Peyer's patch (tissue), 4 donors: ENCODE measurements around the gene TMEM158. TPM values are rescaled to one million over a fixed set of nuclear protein-coding genes. Genes with fewer than 3 reads are reported as not detected.

Source experiments
- DNase-seq, 3 donors: peaks; one replicate each; pipeline ENCODE4 v3.0.0-alpha.2; 2017 to 2019
- H3K27ac ChIP-seq, 4 donors: fragments of 200-600 bp; sonication (generic); one replicate each; pipeline ENCODE4 v1.5.1; 2016 to 2019
- H3K27me3 ChIP-seq, 2 donors: fragments of 200-600 bp; sonication (generic); one replicate each; pipeline ENCODE4 v1.5.1; 2019
- H3K36me3 ChIP-seq, 3 donors: fragments of 200-600 bp; sonication (generic); one replicate each; pipeline ENCODE4 v1.5.1; 2016 to 2019
- H3K4me1 ChIP-seq, 4 donors: fragments of 200-600 bp; sonication (generic); one replicate each; pipeline ENCODE4 v1.5.1; 2016 to 2019
- H3K4me3 ChIP-seq, 4 donors: fragments of 200-600 bp; sonication (generic); 1 replicate in 3 of 4; 2 replicates in 1 of 4; pipeline ENCODE4 v1.5.1; 2016 to 2019; ENCODE audit warnings: mild to moderate bottlenecking in 1 of 4
- H3K9me3 ChIP-seq, 4 donors: fragments of 200-600 bp; sonication (generic); one replicate each; pipeline ENCODE4 v1.5.1; 2016 to 2019; ENCODE audit warnings: mild to moderate bottlenecking in 1 of 4
- POLR2A ChIP-seq, 2 donors: fragments of 450-650 bp; IDR thresholded peaks; one replicate each; pipeline ENCODE4 v1.5.1; 2017; ENCODE audit warnings: antibody characterized with exemption in 2 of 2, mild to moderate bottlenecking in 2 of 2, moderate library complexity in 2 of 2
- total RNA-seq, 4 donors: library from RNA; depleted of rRNA; stranded (reverse); fragments of >200 nt; gene quantifications; one replicate each; pipeline ENCODE4 v1.1.0, GENCODE V29; 2016
- TF ChIP-seq, protein P1 (sequence below), 6 experiments: fragments of 450-650 bp in 4 of 6; fragments of 200-600 bp in 2 of 6; sonication (generic) in 1 of 6; IDR thresholded peaks; one replicate each; pipeline ENCODE4 v1.5.1; 2017 to 2019; ENCODE audit warnings: antibody characterized with exemption in 6 of 6, mild to moderate bottlenecking in 3 of 6, moderate library complexity in 1 of 6

The TMEM158 gene
- total RNA-seq, 4 donors from 2014 or later = 0.40 to 5.0 (median 1.8) TPM

DNA sequence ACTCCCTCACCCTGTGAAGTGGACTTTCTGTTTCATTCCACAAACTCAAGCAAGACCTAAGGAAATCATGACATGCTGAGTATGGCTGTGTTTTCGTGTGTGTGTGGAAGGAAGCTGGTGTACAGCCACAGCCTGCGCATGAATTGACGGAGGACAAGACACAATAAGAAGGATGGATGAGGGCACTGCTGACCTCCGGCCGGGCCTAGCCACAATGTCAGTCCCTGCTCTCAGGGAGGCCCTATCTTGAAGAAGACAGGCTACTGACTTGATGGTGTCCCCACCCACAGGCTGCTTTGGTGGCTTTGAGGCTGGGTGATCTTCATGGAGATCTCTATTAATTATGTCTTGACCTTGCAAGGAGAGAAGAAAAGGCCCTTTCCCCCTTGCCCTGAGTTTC, 40.6 kb downstream of the TMEM158 start:
- TF ChIP-seq POLR2A (IDR thresholded peaks at IDR 0.05) = no peak
- TF ChIP-seq, protein P1, sequence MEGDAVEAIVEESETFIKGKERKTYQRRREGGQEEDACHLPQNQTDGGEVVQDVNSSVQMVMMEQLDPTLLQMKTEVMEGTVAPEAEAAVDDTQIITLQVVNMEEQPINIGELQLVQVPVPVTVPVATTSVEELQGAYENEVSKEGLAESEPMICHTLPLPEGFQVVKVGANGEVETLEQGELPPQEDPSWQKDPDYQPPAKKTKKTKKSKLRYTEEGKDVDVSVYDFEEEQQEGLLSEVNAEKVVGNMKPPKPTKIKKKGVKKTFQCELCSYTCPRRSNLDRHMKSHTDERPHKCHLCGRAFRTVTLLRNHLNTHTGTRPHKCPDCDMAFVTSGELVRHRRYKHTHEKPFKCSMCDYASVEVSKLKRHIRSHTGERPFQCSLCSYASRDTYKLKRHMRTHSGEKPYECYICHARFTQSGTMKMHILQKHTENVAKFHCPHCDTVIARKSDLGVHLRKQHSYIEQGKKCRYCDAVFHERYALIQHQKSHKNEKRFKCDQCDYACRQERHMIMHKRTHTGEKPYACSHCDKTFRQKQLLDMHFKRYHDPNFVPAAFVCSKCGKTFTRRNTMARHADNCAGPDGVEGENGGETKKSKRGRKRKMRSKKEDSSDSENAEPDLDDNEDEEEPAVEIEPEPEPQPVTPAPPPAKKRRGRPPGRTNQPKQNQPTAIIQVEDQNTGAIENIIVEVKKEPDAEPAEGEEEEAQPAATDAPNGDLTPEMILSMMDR (IDR thresholded peaks at IDR 0.05) = no peak
- DNase-seq = no peak
- no peaks in the 10 kb centered on the region for H3K27me3 ChIP-seq
- no peaks in the 10 kb centered on the region for H3K9me3 ChIP-seq
- H3K4me1 ChIP-seq = peaks cover 0 to 3% (median 0%) of the 10 kb centered on the region in 4 donors
- H3K4me3 ChIP-seq = no peak overlapping the region
- H3K36me3 ChIP-seq = no peaks in the 10 kb centered on the region
- no peak overlapping the region for H3K27ac ChIP-seq

DNA sequence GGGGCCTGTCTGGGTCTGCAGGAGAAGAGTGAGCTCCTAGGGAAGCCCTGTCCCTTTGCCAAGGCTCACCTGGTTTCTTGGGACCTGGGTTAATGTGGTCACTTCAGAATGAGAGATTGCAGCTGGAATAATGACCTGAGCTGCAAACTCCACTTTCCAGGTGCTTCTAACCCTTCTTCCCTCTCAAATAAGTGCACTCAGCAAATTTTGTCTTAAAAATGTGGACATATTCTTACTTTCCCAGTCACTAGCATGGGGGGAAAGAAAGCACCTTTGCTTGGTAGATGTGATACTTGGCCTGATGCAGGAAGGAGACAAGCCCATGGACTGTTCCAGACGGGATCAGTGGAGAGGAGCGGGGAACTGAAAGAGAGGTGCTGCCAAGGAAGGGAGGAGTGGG, 41.0 kb downstream of the TMEM158 start:
- H3K4me3 ChIP-seq = no peak overlapping the region
- TF ChIP-seq, protein P1 (IDR thresholded peaks at IDR 0.05) = no peak
- TF ChIP-seq POLR2A (IDR thresholded peaks at IDR 0.05) = no peak
- no peaks in the 10 kb centered on the region for H3K27me3 ChIP-seq
- H3K36me3 ChIP-seq = no peaks in the 10 kb centered on the region
- H3K27ac ChIP-seq = no peak overlapping the region
- peaks cover 0 to 3% (median 0%) of the 10 kb centered on the region in 4 donors for H3K4me1 ChIP-seq
- DNase-seq = no peak
- H3K9me3 ChIP-seq = no peaks in the 10 kb centered on the region

DNA sequence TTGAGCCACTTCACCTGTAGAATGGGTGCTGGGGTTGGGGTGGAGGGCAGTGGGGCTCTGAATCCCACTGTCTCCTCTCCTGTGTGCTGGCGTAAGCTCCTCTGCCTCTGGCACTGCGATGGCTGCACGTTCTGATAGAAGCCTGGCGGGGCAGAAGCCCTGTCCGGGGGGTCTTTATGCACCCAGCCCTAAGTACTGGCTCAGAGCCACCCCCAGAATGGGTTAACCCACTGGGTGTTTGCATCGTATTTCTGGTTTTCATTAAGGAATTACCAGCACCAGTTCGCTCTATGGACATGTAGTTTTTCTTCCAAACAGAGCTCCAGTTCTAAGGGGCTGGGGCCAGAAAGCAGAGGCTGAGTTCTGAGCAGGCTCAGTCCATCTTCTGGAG, 42.2 kb downstream of the TMEM158 start:
- H3K36me3 ChIP-seq = no peaks in the 10 kb centered on the region
- H3K9me3 ChIP-seq = no peaks in the 10 kb centered on the region
- no peak overlapping the region for H3K4me3 ChIP-seq
- no peak for TF ChIP-seq POLR2A (IDR thresholded peaks at IDR 0.05)
- TF ChIP-seq, protein P1 (IDR thresholded peaks at IDR 0.05) = no peak
- H3K27me3 ChIP-seq = no peaks in the 10 kb centered on the region
- H3K27ac ChIP-seq = no peak overlapping the region
- H3K4me1 ChIP-seq = peaks cover 0 to 3% (median 0%) of the 10 kb centered on the region in 4 donors
- no peak for DNase-seq

DNA sequence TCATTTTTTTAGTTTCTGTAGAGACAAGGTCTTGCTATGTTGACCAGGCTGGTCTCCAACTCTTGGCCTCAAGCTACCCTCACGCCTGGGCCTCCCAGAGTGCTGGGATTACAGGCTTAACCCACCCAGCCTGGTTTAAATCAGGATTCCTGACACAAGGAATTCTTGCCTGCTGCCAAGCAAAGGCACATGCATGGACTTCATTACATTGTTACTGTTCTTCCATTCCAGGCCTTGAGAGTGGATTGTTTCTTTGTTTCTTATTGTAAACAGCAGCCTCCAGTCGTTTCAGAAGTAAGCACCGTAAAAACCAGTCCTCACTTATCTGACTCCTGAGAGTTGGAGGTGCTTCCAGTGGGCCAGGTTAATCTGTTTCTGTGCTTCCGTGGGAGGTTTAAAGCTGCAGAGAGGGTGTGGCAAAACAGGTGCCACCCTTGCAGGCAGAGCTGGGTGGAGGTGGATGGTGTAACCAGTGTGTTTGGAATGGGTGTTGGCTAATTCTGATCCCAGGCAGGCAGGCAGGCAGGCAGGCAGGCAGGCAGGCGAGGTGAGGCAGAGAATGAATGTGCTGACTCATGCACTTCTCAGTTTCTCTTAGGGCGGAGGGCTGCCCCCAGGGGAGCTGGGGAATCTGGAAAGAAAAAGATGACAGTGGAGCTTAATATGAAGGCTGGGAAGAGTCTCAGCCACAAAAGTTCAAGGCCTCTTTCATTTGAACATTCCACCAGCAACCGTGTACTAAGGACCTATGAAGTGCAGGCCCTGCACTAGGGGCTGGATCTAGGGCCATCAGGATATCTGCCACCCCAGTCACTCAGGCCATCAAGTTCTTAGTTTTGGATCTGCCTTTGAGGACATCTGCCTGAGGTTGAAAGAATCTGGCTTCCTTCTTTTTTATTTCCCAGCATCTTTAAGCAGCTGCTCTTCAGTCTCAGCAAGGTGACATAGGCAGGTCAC, 42.9 kb downstream of the TMEM158 start:
- TF ChIP-seq, protein P1 (IDR thresholded peaks at IDR 0.05) = no peak
- Histone ChIP-seq H3K27me3 (no peaks in the 10 kb centered on the region), H3K4me3 (no peak overlapping the region), H3K9me3 (no peaks in the 10 kb centered on the region), H3K4me1 (peaks cover 0 to 3% (median 0%) of the 10 kb centered on the region in 4 donors), H3K36me3 (no peaks in the 10 kb centered on the region), H3K27ac (peak overlapping the region in 2 of 4 donors; percentile 24 to 60)
- DNase-seq = peak in 2 of 3 donors; percentile 65 to 71

DNA sequence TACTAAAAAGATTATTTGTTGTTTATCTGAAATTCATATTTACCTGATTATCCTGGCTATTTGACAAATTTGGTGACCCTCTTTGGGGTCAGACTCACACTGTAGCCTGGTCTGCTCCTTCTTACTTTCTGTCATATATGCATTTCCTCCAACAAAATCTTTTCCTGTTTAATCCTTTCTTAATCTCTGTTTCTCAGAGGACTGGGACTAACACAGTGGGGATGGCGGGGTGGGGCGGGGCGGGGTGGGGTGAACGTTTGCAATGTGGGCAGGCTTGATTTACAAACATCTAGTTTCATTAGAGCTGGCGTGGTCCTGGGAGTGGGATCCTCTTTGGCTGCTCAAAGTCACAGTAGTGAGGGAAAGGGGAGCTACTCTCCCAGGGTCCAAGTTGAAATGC, 44.6 kb downstream of the TMEM158 start:
- H3K4me1 ChIP-seq = peaks cover 0 to 3% (median 0%) of the 10 kb centered on the region in 4 donors
- H3K27ac ChIP-seq = no peak overlapping the region
- TF ChIP-seq POLR2A (IDR thresholded peaks at IDR 0.05) = no peak
- TF ChIP-seq, protein P1 (IDR thresholded peaks at IDR 0.05) = no peak
- no peak overlapping the region for H3K4me3 ChIP-seq
- no peak for DNase-seq
- H3K9me3 ChIP-seq = no peaks in the 10 kb centered on the region
- H3K27me3 ChIP-seq = no peaks in the 10 kb centered on the region
- H3K36me3 ChIP-seq = no peaks in the 10 kb centered on the region
